HepG2 (cell line): ENCODE data around the gene NTN4.

Experiments
- FOSL1 ChIP-seq: sonication (generic); formaldehyde crosslinking; IDR thresholded peaks from 2 replicates; pipeline ENCODE4 v1.9.0; 2021; ENCODE audit warnings: missing genetic modification reagents, borderline replicate concordance
- GABPA ChIP-seq, 2 experiments: IDR thresholded peaks; 2 replicates each; pipeline ENCODE4 v1.6.1; 2011 to 2016; ENCODE audit warnings: low read depth in 2 of 2, low read length in 1 of 2, missing biosample characterization in 1 of 2, missing genetic modification characterization in 1 of 2
- KMT2A ChIP-seq: sonication (generic); formaldehyde crosslinking; IDR thresholded peaks from 2 replicates; pipeline ENCODE4 v1.4.0; 2020; ENCODE audit warnings: missing genetic modification reagents
- PRDM15 ChIP-seq: sonication (generic); formaldehyde crosslinking; IDR thresholded peaks from 2 replicates; pipeline ENCODE4 v1.4.0; 2020; ENCODE audit warnings: missing genetic modification reagents
- TF ChIP-seq, protein P1 (sequence below): sonication (generic); formaldehyde crosslinking; IDR thresholded peaks from 2 replicates; pipeline ENCODE4 v1.5.0; 2020; ENCODE audit warnings: mild to moderate bottlenecking, missing genetic modification reagents, moderate library complexity

DNA sequence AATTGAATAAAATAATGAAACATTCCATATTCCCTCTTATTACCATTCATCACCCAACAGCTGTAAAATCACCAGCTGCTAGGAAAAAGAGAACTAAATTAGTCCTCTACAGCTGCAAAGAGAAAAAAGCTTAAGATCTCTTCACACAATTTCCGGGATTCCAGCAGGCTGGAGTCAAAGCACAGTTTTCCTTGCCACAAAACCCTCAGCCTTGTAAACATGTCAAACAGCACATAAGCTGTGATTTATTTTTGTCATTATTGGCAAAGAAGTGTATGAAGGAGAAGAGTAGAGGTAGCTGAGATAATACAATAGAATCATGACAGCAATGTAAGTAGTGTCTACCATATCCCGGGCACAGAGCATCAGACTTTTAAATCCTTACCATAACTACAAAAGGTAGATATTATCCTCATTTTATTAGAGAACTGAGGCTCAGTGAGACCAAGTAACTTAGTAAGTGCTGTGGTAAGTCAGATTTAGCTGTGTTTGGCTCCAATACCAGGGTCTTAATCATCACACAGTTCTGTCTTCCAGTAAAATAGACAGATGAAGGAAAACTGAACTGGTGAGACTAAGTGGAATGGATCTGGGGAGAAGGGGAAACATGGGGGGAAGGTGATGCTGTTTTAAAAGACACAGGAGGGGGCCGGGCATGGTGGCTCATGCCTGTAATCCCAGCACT is 57.3 kb downstream of the NTN4 start:
- TF ChIP-seq GABPA (IDR thresholded peaks at IDR 0.05; ENCODE audit: low read depth, low read length), result no peak
- TF ChIP-seq GABPA (CRISPR knock-in tag; IDR thresholded peaks at IDR 0.05; ENCODE audit: low read depth), result no peak
- TF ChIP-seq KMT2A (CRISPR knock-in tag), result no peak
- no peak for TF ChIP-seq PRDM15
- TF ChIP-seq, protein P1, sequence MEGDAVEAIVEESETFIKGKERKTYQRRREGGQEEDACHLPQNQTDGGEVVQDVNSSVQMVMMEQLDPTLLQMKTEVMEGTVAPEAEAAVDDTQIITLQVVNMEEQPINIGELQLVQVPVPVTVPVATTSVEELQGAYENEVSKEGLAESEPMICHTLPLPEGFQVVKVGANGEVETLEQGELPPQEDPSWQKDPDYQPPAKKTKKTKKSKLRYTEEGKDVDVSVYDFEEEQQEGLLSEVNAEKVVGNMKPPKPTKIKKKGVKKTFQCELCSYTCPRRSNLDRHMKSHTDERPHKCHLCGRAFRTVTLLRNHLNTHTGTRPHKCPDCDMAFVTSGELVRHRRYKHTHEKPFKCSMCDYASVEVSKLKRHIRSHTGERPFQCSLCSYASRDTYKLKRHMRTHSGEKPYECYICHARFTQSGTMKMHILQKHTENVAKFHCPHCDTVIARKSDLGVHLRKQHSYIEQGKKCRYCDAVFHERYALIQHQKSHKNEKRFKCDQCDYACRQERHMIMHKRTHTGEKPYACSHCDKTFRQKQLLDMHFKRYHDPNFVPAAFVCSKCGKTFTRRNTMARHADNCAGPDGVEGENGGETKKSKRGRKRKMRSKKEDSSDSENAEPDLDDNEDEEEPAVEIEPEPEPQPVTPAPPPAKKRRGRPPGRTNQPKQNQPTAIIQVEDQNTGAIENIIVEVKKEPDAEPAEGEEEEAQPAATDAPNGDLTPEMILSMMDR (CRISPR knock-in tag), result no peak
- no peak for TF ChIP-seq FOSL1 (CRISPR knock-in tag)
